ENCODE data around the gene TMPRSS11B.
"Not testable (repeated sequence)": the region's sequence is repeated elsewhere in the genome, so short reads cannot be mapped to it uniquely, and the experiment has no call there.

Gene TMPRSS11B

DNA sequence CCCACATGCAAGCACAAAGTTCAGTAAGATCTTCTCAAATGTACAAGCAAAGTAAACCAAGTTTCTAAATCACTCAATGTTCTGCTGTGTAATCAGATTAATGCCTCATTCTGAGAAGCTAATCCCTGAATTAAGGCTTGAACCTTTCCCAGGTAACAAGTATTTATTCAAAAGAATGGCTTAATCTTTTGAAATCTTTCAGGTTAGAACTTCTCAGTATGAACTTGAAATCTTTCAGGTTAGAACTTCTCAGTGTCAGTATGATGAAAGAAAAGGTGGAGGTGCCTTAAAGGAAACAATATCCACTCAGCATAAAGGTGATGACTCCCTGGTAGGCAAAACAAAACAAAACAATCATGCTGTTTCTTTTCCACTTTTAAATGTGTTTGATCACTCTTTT, 29.0 kb downstream of the TMPRSS11B start:
- no peak for FAIRE-seq

DNA sequence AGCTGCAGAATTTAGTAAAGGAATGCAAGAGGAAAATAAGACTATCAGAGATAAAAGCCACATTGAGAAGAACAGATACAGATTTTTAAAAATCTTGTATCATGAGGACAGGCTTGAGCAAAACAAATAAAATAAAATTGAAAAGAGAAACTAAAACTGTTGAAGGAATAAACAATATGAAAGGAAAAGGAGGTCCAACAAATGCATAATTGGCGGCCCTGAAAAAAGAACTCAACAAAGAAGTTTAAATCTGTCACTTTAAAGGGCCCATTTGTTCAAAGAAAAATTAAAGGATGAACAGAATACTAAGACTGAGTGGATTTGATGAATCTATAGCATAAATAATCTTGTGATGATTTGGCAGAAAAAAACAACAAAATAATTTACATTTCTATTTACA, 36.5 kb downstream of the TMPRSS11B start:
- FAIRE-seq, result no peak

DNA sequence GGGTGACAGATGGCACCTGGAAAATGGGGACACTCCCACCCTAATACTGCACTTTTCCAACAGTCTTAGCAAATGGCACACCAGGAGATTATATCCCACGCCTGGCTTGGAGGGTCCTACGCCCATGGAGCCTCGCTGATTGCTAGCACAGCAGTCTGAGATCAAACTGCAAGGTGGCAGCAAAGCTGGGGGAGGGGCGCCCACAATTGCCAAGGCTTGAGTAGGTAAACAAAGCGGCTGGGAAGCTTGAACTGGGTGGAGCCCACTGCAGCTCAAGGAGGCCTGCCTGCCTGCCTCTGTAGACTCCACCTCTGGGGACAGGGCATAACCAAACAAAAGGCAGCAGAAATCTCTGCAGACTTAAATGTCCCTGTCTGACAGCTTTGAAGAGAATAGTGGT, 51.2 kb downstream of the TMPRSS11B start:
- FAIRE-seq, result not testable (repeated sequence)

DNA sequence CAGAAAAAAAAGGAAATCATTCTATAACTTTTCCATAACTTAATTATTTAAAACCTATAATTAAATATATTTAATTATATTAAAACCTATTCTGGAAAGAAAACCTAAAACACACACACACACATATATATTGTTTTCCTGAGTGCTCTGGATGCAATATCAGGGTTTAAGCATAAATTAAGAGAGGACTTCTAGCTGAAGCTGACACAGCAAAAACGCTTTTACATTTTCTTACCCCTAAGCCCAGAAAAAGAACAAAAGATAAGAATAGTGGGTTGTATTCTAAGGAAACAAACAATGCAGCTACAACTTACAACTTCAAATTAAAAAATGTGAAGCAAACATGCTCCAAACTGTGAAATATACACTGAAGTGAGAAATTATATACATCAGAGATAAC, 52.3 kb downstream of the TMPRSS11B start:
- peak; percentile 18 for FAIRE-seq

DNA sequence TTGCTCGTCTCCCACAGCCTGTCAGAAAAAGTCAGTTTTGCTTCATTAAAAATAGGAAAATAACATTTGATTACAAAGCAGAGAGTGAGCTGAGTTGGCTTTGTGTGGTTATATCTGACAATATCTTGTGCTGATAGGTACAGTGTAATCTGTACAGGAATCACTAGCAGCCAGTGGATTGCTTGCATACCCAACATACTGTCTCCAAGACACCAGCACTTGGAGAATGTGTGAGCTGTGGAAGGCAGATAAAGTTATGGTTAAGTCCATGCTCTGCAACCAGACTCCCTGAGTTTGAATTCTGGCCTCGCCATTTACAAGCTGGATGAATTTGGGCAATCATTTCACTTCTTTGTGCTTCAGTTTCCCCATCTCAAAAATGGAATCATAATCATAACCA, 58.3 kb downstream of the TMPRSS11B start:
- no peak for FAIRE-seq

DNA sequence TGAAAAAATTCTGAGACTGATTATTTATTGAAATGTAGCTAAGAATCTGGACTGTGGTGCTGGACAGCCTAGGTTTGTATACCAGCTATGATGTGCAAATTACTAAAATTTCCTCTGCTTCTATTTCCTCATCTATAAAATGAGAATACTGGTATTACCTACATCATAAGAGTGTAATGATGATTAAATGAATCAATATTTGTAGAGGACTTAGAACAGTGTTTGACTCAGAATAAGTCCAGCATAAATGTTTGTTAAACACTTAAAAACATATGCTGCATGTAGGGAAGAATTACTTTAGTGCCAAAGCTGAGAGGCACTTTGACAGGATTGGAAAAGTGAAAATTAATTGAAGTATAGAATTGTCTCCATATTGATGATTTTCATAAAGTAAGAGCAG, 60.6 kb downstream of the TMPRSS11B start:
- FAIRE-seq, result no peak

DNA sequence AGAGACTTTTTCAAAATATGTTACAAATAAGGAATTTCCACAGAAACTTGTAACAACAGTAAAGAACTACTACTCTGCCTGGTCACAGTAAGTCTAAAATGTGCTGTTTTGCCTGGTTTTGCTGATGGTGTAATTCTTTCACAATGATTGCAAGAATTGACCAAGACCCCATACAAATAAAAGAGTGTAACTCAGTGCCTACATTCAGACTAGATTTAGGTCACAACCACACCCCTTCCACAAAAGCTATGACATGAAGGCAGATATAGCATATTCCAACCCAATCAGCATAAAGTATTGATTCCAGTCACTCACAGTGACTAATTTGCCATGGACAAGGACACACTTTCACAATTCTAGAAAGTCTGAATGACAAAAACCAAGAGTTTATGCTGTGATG, 62.1 kb downstream of the TMPRSS11B start:
- FAIRE-seq, result no peak

DNA sequence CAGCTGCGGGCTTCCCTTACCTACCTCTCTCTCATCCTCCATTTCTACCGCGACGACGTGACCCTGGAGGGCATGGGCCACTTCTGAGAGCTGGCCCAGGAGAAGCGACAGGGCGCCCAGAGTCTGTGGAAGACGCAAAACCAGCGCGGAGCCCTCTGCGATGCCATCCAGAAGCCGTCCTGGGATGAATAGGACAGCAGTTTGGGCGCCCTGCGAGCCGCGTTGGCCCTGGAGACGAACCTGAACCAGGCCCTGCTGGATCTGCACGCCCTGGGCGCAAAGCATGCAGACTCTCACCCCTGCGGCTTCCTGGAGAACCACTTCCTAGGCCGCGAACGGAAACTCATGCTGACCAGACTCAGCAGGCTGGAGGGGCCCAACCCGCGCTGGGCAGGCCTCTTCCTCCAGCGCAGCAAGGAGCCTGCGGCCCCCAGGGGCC, 63.1 kb downstream of the TMPRSS11B start:
- FAIRE-seq, result no peak

DNA sequence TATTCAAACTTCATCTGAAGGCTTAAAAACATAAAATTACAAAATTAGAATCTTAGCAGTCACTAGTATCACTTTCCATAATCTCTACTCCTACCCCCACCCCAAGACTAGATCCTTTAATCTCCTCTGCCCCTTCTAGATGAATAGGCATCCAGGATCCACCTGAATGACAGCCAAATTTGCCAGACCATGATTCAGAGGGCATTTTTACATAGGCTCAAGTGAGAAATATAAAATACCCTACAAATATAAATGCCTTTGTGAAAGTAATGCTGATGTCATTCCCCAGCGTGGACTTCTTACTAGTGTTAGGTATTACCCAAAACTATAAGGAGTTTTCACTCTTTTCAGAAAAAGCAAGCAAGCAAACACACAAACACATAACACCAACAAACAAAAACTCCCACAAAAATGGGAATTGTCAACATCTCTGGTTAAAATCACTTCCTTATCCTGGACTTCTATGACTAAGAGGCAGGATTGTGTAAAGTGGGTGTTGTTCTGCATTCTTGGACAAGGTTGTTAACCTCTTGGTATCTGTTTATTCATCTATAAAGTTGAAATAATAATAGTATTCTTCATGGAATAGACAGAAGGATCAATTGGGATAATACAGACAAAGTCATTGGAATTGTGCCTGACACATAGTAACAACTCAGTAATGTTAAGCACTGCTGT, 64.5 kb downstream of the TMPRSS11B start:
- FAIRE-seq, result peak; percentile 96

DNA sequence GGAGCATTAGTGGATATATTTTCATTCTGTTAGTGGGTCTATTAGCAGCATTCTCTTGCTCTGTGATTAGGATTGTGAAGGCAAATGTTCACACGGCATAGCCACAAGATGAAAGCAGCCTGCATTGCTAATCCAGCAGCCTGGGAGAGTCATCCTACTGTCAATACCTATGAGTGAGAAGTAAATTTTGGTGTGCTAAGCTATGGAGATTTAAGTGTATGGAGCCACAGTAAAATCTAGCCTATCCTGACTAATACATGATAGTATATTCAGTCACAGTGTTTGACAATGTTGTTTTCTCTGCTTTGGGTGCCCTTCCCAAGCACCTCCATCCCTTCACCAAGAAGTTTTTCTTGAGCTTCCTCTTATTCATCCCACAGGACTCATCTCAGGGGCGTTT, 68.6 kb downstream of the TMPRSS11B start:
- FAIRE-seq, result no peak

All from endometrium (tissue), 2 donors.